HL-60 (cell line): ENCODE measurements around the gene MRPS26.
"Not testable (repeated sequence)": the region's sequence is repeated elsewhere in the genome, so short reads cannot be mapped to it uniquely, and the experiment has no call there.

Source experiments
- DNase-seq, 2 experiments: peaks; one replicate each; pipeline ENCODE4 v3.0.0-alpha.2; 2010 to 2020; ENCODE audit warnings: low read depth in 1 of 2, low spot score in 1 of 2
- H3K27ac ChIP-seq: fragments of 250-450 bp; sonication (Bioruptor Pico); replicated peaks from 2 replicates; pipeline ENCODE4 v1.5.1; 2020; ENCODE audit warnings: mild to moderate bottlenecking, moderate library complexity
- H3K27me3 ChIP-seq: fragments of 250-450 bp; sonication (Bioruptor Pico); 2 replicates; pipeline ENCODE4 v1.5.1; 2021; ENCODE audit warnings: mild to moderate bottlenecking, moderate library complexity; ENCODE audit not compliant: insufficient read depth, poor library complexity, severe bottlenecking
- H3K4me3 ChIP-seq: replicated peaks from 2 replicates; pipeline ENCODE4 v1.5.1; 2011; ENCODE audit warnings: mild to moderate bottlenecking, control low read depth, low read length; ENCODE audit not compliant: insufficient read depth
- GABPA ChIP-seq: IDR thresholded peaks from 2 replicates; pipeline ENCODE4 v1.6.1; 2012; ENCODE audit warnings: low read depth
- POLR2AphosphoS5 ChIP-seq: IDR thresholded peaks from 2 replicates; pipeline ENCODE4 v1.6.1; 2012; ENCODE audit warnings: low read depth
- SPI1 ChIP-seq: IDR thresholded peaks from 2 replicates; pipeline ENCODE4 v1.6.1; 2012; ENCODE audit warnings: low read depth, mild to moderate bottlenecking, borderline replicate concordance
- TF ChIP-seq, protein P1 (sequence below): IDR thresholded peaks from 2 replicates; pipeline ENCODE4 v1.6.1; 2012; ENCODE audit warnings: low read depth; ENCODE audit not compliant: insufficient replicate concordance
- TF ChIP-seq, protein P2 (sequence below): IDR thresholded peaks from one replicate; pipeline ENCODE4 v1.5.1; 2011; ENCODE audit warnings: low read length, control low read depth, inconsistent platforms; ENCODE audit not compliant: insufficient read depth

Gene MRPS26

DNA sequence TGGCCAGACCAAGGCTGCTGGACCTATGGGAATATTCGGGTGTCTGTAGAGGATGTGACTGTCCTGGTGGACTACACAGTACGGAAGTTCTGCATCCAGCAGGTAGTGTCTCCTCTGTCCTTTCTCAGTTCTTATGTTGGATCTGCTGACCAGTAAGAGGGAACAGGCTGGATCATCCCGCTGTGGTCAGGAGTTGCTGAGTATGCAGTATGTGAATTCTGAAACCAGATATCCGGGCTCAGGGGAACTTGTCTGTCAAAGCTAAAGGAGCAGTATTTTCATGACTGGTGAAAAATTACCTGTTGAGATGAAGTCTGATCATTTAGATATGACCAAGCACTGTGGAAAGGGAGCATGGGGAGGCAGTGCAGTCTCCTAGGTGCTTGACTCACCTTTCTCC lies 24.5 kb upstream of the MRPS26 start:
- no peak overlapping the region for H3K4me3 ChIP-seq
- TF ChIP-seq SPI1, result no peak

DNA sequence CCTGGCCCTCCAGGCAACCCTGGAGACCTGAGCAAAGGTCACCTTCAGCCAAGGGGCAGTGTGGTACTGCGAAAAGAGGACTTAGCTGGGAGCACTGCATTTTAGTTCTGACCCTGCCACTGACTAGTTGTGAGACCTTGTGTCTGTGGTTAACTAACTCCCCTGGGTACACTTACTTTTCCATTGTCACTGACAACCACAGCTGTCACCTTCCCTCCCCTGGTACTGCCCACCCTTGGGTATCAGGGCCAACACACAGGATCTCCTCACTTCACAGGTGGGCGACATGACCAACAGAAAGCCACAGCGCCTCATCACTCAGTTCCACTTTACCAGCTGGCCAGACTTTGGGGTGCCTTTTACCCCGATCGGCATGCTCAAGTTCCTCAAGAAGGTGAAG lies 24.1 kb upstream of the MRPS26 start:
- Histone ChIP-seq H3K27me3 (no peaks in the 10 kb centered on the region), H3K27ac (no peak overlapping the region), H3K4me3 (no peak overlapping the region)
- TF ChIP-seq POLR2AphosphoS5 (no peak), GABPA (no peak), SPI1 (no peak)
- TF ChIP-seq, protein P1, sequence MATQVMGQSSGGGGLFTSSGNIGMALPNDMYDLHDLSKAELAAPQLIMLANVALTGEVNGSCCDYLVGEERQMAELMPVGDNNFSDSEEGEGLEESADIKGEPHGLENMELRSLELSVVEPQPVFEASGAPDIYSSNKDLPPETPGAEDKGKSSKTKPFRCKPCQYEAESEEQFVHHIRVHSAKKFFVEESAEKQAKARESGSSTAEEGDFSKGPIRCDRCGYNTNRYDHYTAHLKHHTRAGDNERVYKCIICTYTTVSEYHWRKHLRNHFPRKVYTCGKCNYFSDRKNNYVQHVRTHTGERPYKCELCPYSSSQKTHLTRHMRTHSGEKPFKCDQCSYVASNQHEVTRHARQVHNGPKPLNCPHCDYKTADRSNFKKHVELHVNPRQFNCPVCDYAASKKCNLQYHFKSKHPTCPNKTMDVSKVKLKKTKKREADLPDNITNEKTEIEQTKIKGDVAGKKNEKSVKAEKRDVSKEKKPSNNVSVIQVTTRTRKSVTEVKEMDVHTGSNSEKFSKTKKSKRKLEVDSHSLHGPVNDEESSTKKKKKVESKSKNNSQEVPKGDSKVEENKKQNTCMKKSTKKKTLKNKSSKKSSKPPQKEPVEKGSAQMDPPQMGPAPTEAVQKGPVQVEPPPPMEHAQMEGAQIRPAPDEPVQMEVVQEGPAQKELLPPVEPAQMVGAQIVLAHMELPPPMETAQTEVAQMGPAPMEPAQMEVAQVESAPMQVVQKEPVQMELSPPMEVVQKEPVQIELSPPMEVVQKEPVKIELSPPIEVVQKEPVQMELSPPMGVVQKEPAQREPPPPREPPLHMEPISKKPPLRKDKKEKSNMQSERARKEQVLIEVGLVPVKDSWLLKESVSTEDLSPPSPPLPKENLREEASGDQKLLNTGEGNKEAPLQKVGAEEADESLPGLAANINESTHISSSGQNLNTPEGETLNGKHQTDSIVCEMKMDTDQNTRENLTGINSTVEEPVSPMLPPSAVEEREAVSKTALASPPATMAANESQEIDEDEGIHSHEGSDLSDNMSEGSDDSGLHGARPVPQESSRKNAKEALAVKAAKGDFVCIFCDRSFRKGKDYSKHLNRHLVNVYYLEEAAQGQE, result no peak
- TF ChIP-seq, protein P2, sequence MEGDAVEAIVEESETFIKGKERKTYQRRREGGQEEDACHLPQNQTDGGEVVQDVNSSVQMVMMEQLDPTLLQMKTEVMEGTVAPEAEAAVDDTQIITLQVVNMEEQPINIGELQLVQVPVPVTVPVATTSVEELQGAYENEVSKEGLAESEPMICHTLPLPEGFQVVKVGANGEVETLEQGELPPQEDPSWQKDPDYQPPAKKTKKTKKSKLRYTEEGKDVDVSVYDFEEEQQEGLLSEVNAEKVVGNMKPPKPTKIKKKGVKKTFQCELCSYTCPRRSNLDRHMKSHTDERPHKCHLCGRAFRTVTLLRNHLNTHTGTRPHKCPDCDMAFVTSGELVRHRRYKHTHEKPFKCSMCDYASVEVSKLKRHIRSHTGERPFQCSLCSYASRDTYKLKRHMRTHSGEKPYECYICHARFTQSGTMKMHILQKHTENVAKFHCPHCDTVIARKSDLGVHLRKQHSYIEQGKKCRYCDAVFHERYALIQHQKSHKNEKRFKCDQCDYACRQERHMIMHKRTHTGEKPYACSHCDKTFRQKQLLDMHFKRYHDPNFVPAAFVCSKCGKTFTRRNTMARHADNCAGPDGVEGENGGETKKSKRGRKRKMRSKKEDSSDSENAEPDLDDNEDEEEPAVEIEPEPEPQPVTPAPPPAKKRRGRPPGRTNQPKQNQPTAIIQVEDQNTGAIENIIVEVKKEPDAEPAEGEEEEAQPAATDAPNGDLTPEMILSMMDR, result no peak
- DNase-seq, result no peak

More for the DNA sequence above, 24.5 kb upstream of the MRPS26 start:
- Histone ChIP-seq H3K27ac (no peak overlapping the region), H3K27me3 (no peaks in the 10 kb centered on the region)
- DNase-seq, result no peak

DNA sequence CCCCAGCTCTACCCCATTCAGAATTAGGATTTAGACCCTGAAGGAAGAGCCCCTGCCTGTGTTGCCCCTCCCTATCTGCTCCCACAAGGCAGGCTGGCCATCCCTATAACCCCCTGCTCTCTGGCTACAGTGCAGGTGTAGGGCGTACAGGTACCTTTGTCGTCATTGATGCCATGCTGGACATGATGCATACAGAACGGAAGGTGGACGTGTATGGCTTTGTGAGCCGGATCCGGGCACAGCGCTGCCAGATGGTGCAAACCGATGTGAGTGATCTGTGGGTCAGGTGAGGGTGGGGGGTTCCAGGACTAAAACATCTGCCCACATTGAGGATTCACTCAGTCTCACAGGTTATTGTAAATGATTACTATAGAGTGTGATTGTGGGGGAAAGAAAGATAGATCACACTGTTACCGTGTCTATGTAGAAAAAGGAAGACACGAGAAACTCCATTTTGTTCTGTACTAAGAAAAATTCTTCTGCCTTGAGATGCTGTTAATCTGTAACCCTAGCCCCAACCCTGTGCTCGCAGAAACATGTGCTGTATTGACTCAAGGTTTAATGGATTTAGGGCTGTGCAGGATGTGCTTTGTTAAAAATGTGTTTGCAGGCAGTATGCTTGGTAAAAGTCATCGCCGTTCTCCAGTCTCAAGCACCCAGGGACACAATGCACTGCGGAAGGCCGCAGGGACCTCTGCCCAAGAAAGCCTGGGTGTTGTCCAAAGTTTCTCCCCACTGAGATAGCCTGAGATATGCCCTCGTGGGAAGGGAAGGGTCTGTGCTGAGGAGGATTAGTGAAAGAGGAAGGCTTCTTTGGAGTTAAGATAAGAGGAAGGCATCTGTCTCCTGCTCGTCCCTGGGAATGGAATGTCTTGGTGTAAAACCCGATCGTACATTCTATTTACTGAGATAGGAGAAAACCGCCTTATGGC lies 23.0 kb upstream of the MRPS26 start:
- H3K4me3 ChIP-seq, H3K27ac ChIP-seq, H3K27me3 ChIP-seq, DNase-seq: not testable (repeated sequence)

DNA sequence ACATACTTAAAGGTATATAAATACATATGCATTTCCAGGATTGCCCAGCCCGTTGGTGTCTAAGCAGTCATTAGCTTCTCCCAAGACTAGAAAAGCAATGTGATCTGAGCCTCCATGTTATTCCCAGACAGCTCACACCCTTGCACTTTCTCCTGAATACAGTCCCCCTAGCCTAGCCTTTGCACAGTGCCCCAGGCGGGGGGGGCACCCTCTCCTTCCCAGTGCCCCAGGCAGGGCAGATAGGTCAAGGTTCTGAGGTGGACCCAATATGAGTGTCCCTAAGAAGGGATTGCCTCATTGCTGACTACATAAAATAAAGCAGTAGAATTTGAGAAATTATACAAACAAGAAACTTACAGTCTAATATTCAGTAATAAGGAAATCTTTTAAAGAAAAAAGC lies 17.9 kb upstream of the MRPS26 start:
- Histone ChIP-seq H3K4me3 (no peak overlapping the region), H3K27me3 (no peaks in the 10 kb centered on the region), H3K27ac (no peak overlapping the region)
- DNase-seq, result no peak
- TF ChIP-seq, protein P1, result no peak
- TF ChIP-seq SPI1 (no peak), POLR2AphosphoS5 (no peak), GABPA (no peak)
- TF ChIP-seq, protein P2, result no peak
